Measurements from ENCODE around the gene GNAT2.

GNAT2 gene

GRCh38 chr1:109611308-109611990 lies 8.0 kb downstream of the GNAT2 start:
- no peak for DNase-seq (ENCODE audit: low read depth, low spot score)
- TF ChIP-seq CTCF (IDR thresholded peaks at IDR 0.05; ENCODE audit: insufficient read depth, low read length, missing control alignments) = no peak
- POLR2A ChIA-PET = interaction anchor here (0.6 to 1.2 kb wide), 3 partner anchors 9 to 64 kb away, joined by 3 to 5 read pairs (median 3); no protein-coding TSS in a partner anchor
- CTCF ChIA-PET = interaction anchor here (1.1 to 1.4 kb wide), 3 partner anchors 19 to 373 kb away, joined by 3 to 7 read pairs (median 3); partner anchors contain the start of gene AHCYL1
- no peak overlapping the region for H3K4me3 ChIP-seq (ENCODE audit: low read depth, low read length)

GRCh38 chr1:109610609-109611307 lies 8.7 kb downstream of the GNAT2 start:
- DNase-seq (ENCODE audit: low read depth, low spot score) = no peak
- ChIA-PET CTCF (interaction anchor here (1.1 to 1.4 kb wide), 4 partner anchors 20 to 374 kb away, joined by 3 to 7 read pairs (median 3); partner anchors contain the start of gene AHCYL1), POLR2A (interaction anchor here (0.7 to 1.5 kb wide), 4 partner anchors 10 to 374 kb away, joined by 3 to 5 read pairs (median 3); partner anchors contain the start of gene AHCYL1)
- no peak overlapping the region for H3K4me3 ChIP-seq (ENCODE audit: low read depth, low read length)
- no peak for TF ChIP-seq CTCF (IDR thresholded peaks at IDR 0.05; ENCODE audit: insufficient read depth, low read length, missing control alignments)

- TF ChIP-seq CTCF (IDR thresholded peaks at IDR 0.05; ENCODE audit: insufficient read depth, low read length, missing control alignments) = no peak
- no peak overlapping the region for H3K4me3 ChIP-seq (ENCODE audit: low read depth, low read length)
- ChIA-PET POLR2A (interaction anchor here (1.5 kb wide), 1 partner anchor 374 kb away, joined by 3 read pairs; the partner anchor contains the start of gene AHCYL1), CTCF (interaction anchor here (0.8 to 1.4 kb wide), 2 partner anchors 30 to 64 kb away, joined by 3 read pairs; no protein-coding TSS in a partner anchor)
- no peak for DNase-seq (ENCODE audit: low read depth, low spot score)
These were observed 9.5 kb downstream of the GNAT2 start for GRCh38 chr1:109609881-109610280.

DNA sequence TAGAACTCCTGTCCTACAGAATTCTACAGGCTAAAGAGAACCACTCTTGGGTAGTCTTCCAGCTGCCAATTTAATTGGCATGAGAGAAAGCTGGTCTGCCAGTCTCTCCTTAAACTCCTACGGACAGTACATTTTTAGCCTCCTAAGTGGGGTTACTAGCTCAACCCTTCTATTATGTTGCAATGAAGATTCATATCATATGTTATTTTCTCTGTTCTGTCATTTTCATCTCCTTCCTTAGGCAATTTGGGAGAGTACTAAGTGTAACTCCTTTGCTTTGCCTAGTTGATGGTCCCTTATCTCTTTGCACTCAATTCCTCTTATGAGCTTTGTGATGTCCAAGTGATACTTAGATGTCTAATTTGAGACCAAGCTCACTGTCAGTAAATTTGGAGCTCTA lies 14.0 kb downstream of the GNAT2 start:
- TF ChIP-seq CTCF (IDR thresholded peaks at IDR 0.05; ENCODE audit: insufficient read depth, low read length, missing control alignments) = no peak
- no peak overlapping the region for H3K4me3 ChIP-seq (ENCODE audit: low read depth, low read length)
- POLR2A ChIA-PET = interaction anchor here (0.5 kb wide), 1 partner anchor 12 kb away, joined by 3 read pairs; no protein-coding TSS in a partner anchor
- no peak for DNase-seq (ENCODE audit: low read depth, low spot score)
- CTCF ChIA-PET = interaction anchor here (0.8 to 1.8 kb wide), 4 partner anchors 9 to 73 kb away, joined by 3 to 6 read pairs (median 4); no protein-coding TSS in a partner anchor

- CTCF ChIA-PET = interaction anchor here (2.2 kb wide), 1 partner anchor 10 kb away, joined by 11 read pairs; no protein-coding TSS in a partner anchor
- POLR2A ChIA-PET = no interaction called here
These were observed 16.2 kb downstream of the GNAT2 start for GRCh38 chr1:109603229-109603628.

More at GRCh38 chr1:109603229-109603628, 16.2 kb downstream of the GNAT2 start:
- H3K4me3 ChIP-seq (ENCODE audit: low read depth, low read length) = no peak overlapping the region
- no peak for DNase-seq (ENCODE audit: low read depth, low spot score)
- no peak for TF ChIP-seq CTCF (IDR thresholded peaks at IDR 0.05; ENCODE audit: insufficient read depth, low read length, missing control alignments)

All from AG04449 (cell line).